Central memory CD4-positive, alpha-beta T cell (primary cell): ENCODE measurements around the gene GATA2.

Experiments used
- DNase-seq: peaks from one replicate; pipeline ENCODE4 v3.0.0; 2022
- total RNA-seq, 3 experiments: gene quantifications; one replicate each; lab custom pipeline; 2026; lab: John Stamatoyannopoulos, UW

GATA2 gene
- total RNA-seq: 0.07 to 0.39 (median 0.11) reads per million in 3 experiments

- DNase-seq: no peak
These were observed at the start of gene GATA2 for GRCh38 chr3:128492671-128493569. Gene GATA2 (minus strand): TSS chr3:128493201. CDS start chr3:128487031, 6,170 bp downstream.

- no peak for DNase-seq
These were observed 48.2 kb upstream of the GATA2 start for GRCh38 chr3:128541246-128541645.

- no peak for DNase-seq
These were observed 46.4 kb upstream of the GATA2 start for GRCh38 chr3:128539376-128539775.

- no peak for DNase-seq
These were observed 44.2 kb upstream of the GATA2 start for GRCh38 chr3:128537091-128537703.

- DNase-seq: no peak
These were observed 39.3 kb upstream of the GATA2 start for GRCh38 chr3:128532012-128532983.

GRCh38 chr3:128524374-128525299 is 31.6 kb upstream of the GATA2 start:
- DNase-seq: no peak

GRCh38 chr3:128523591-128523990 is 30.6 kb upstream of the GATA2 start:
- no peak for DNase-seq

GRCh38 chr3:128521715-128522114 is 28.7 kb upstream of the GATA2 start:
- no peak for DNase-seq

GRCh38 chr3:128518587-128519490 is 25.8 kb upstream of the GATA2 start:
- no peak for DNase-seq

GRCh38 chr3:128517648-128518047 is 24.6 kb upstream of the GATA2 start:
- DNase-seq: no peak

GRCh38 chr3:128515967-128516366 is 23.0 kb upstream of the GATA2 start:
- DNase-seq: no peak

GRCh38 chr3:128508852-128509251 is 15.9 kb upstream of the GATA2 start:
- DNase-seq: no peak

- no peak for DNase-seq
These were observed 13.8 kb upstream of the GATA2 start for GRCh38 chr3:128506754-128507153.

GRCh38 chr3:128505771-128506170 is 12.8 kb upstream of the GATA2 start:
- no peak for DNase-seq

- DNase-seq: no peak
These were observed 12.1 kb upstream of the GATA2 start for GRCh38 chr3:128504963-128505730.

- DNase-seq: no peak
These were observed 11.5 kb upstream of the GATA2 start for GRCh38 chr3:128504533-128504915.

GRCh38 chr3:128503751-128504532 is 10.9 kb upstream of the GATA2 start:
- no peak for DNase-seq

GRCh38 chr3:128503164-128503651 is 10.2 kb upstream of the GATA2 start:
- DNase-seq: no peak

GRCh38 chr3:128502712-128503111 is 9.7 kb upstream of the GATA2 start:
- DNase-seq: no peak
